Colonic mucosa (tissue), 4 donors: Measurements from ENCODE around the gene PIGU. TPM values are rescaled to one million over a fixed set of nuclear protein-coding genes. Genes with fewer than 3 reads are reported as not detected.

Source experiments
- DNase-seq: peaks from one replicate; pipeline ENCODE4 v3.0.0-alpha.2; 2020
- H3K27ac ChIP-seq: fragments of 200-600 bp; one replicate; pipeline ENCODE4 v1.8.0; 2021
- H3K27me3 ChIP-seq: fragments of 200-600 bp; one replicate; pipeline ENCODE4 v1.8.0; 2021
- H3K36me3 ChIP-seq: fragments of 200-600 bp; one replicate; pipeline ENCODE4 v1.8.0; 2021
- H3K4me1 ChIP-seq: fragments of 200-600 bp; one replicate; pipeline ENCODE4 v1.8.0; 2021; ENCODE audit warnings: mild to moderate bottlenecking
- H3K4me3 ChIP-seq: fragments of 200-600 bp; one replicate; pipeline ENCODE4 v1.8.0; 2021
- H3K9ac ChIP-seq, 2 donors: one replicate each; pipeline ENCODE4 v1.7.0; 2013; ENCODE audit warnings: control low read depth in 2 of 2, low read depth in 2 of 2, low read length in 2 of 2
- H3K9me3 ChIP-seq: fragments of 200-600 bp; one replicate; pipeline ENCODE4 v1.8.0; 2021
- intact Hi-C: fragments of 100-400 bp; cut with DNase I; formaldehyde crosslinking; loops from one replicate; pipeline ENCODE4 v1.14.1; 2022
- total RNA-seq, 2 donors: library from RNA; stranded (reverse); fragmentation: NEBNext Ultra II Directional in 1 of 2; extraction: Animal tissue kit (Norgen Biotek cat#: 25700) in 1 of 2; gene quantifications; one replicate each; pipeline ENCODE4 v1.2.1, GENCODE V29; 2021
- TF ChIP-seq, protein P1 (sequence below): fragments of 200-600 bp; IDR thresholded peaks from one replicate; pipeline ENCODE4 v1.8.0; 2022; ENCODE audit warnings: antibody characterized with exemption, mild to moderate bottlenecking
- donor health status: healthy.
- donor health status: DM: no; HTN: no; CAD: no.
- donor health status: DM: no; HTN: no; CAD: no.

PIGU gene
- total RNA-seq, 2 donors from 2014 or later, result 22.3 to 32.6 TPM

- H3K36me3 ChIP-seq, result no peaks in the 10 kb centered on the region
- peak overlapping the region; percentile 70 for H3K27ac ChIP-seq
- peaks cover 16% of the 10 kb centered on the region for H3K4me1 ChIP-seq
- no peaks in the 10 kb centered on the region for H3K9me3 ChIP-seq
- no peak overlapping the region for H3K4me3 ChIP-seq
- H3K27me3 ChIP-seq, result no peaks in the 10 kb centered on the region
- intact Hi-C loops, result no loop called here
- TF ChIP-seq, protein P1, sequence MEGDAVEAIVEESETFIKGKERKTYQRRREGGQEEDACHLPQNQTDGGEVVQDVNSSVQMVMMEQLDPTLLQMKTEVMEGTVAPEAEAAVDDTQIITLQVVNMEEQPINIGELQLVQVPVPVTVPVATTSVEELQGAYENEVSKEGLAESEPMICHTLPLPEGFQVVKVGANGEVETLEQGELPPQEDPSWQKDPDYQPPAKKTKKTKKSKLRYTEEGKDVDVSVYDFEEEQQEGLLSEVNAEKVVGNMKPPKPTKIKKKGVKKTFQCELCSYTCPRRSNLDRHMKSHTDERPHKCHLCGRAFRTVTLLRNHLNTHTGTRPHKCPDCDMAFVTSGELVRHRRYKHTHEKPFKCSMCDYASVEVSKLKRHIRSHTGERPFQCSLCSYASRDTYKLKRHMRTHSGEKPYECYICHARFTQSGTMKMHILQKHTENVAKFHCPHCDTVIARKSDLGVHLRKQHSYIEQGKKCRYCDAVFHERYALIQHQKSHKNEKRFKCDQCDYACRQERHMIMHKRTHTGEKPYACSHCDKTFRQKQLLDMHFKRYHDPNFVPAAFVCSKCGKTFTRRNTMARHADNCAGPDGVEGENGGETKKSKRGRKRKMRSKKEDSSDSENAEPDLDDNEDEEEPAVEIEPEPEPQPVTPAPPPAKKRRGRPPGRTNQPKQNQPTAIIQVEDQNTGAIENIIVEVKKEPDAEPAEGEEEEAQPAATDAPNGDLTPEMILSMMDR, result no peak
- no peak overlapping the region for H3K9ac ChIP-seq
- no peak for DNase-seq
These were observed 42.5 kb downstream of the PIGU start for GRCh38 chr20:34634392-34634791.

- H3K9ac ChIP-seq, result no peak overlapping the region
- H3K9me3 ChIP-seq, result no peaks in the 10 kb centered on the region
- TF ChIP-seq, protein P1, result no peak
- H3K27me3 ChIP-seq, result no peaks in the 10 kb centered on the region
- DNase-seq, result peak; percentile 58
- peaks cover 8% of the 10 kb centered on the region for H3K4me1 ChIP-seq
- intact Hi-C loops, result no loop called here
- no peaks in the 10 kb centered on the region for H3K36me3 ChIP-seq
- H3K27ac ChIP-seq, result peak overlapping the region; percentile 70
- no peak overlapping the region for H3K4me3 ChIP-seq
These were observed 43.9 kb downstream of the PIGU start for GRCh38 chr20:34632870-34633452.

DNA sequence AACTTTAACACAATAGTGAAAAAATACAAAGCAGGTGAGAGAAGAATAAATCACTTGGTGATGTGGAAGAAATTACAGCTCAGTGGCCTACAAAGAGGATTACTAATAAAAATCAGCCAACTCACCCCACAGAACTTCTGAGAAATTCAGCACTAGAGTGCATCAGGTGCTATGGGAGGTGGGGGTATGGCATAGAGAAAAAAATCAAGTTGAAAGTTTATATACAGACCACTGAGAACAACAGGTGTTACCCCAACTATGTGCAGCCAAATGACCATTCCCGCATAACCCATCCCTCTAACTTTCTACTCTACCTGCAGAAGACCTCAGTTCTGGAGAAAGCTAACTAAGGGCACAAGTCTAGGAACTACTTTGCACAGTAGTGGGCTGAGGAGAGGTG, 47.0 kb downstream of the PIGU start:
- H3K27ac ChIP-seq, result no peak overlapping the region
- no peak overlapping the region for H3K9ac ChIP-seq
- H3K27me3 ChIP-seq, result no peaks in the 10 kb centered on the region
- intact Hi-C loops, result no loop called here
- H3K36me3 ChIP-seq, result no peaks in the 10 kb centered on the region
- no peak for DNase-seq
- peaks cover 8% of the 10 kb centered on the region for H3K4me1 ChIP-seq
- no peak overlapping the region for H3K4me3 ChIP-seq
- H3K9me3 ChIP-seq, result no peaks in the 10 kb centered on the region
- TF ChIP-seq, protein P1, result no peak

DNA sequence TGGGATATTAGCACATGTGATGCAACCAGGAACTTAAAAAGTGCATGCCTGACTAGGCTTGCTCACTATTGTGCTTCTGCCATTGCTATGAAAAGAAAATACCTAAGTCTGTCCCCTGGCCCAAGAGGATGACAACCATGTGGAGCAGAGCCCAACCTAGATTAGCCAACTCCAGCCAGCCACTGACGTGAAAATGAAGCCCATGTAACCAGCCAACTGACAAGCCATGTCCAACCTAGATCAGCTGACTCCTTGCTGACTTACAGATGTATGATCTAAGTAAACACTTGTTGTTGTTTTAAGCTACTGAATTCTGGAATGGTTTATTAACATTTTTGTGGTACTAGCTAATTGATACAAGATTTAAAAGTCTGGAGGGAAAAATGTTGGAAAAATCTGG, 47.5 kb downstream of the PIGU start:
- H3K4me3 ChIP-seq, result no peak overlapping the region
- no peaks in the 10 kb centered on the region for H3K36me3 ChIP-seq
- TF ChIP-seq, protein P1, result no peak
- H3K27me3 ChIP-seq, result no peaks in the 10 kb centered on the region
- no peaks in the 10 kb centered on the region for H3K9me3 ChIP-seq
- no peak for DNase-seq
- no peak overlapping the region for H3K27ac ChIP-seq
- intact Hi-C loops, result no loop called here
- peaks cover 8% of the 10 kb centered on the region for H3K4me1 ChIP-seq
- no peak overlapping the region for H3K9ac ChIP-seq

GRCh38 chr20:34628026-34628425, 48.9 kb downstream of the PIGU start:
- intact Hi-C loops, result no loop called here
- H3K4me3 ChIP-seq, result no peak overlapping the region
- TF ChIP-seq, protein P1, result no peak
- DNase-seq, result no peak
- H3K27me3 ChIP-seq, result no peaks in the 10 kb centered on the region
- H3K9ac ChIP-seq, result peak overlapping the region in 1 of 2 donors; percentile 26
- H3K36me3 ChIP-seq, result no peaks in the 10 kb centered on the region
- peak overlapping the region; percentile 4 for H3K27ac ChIP-seq
- H3K4me1 ChIP-seq, result no peaks in the 10 kb centered on the region
- no peaks in the 10 kb centered on the region for H3K9me3 ChIP-seq
